Coronary artery (tissue), 2 donors: ENCODE measurements around the gene NLGN2.

Experiments
- DNase-seq: peaks from one replicate; pipeline ENCODE4 v3.0.0-alpha.2; 2017; ENCODE audit warnings: low spot score
- H3K27ac ChIP-seq, 2 donors: fragments of 200-600 bp; sonication (generic); one replicate each; pipeline ENCODE4 v1.5.1; 2016 to 2019
- H3K4me3 ChIP-seq: fragments of 200-600 bp; sonication (generic); 2 replicates; pipeline ENCODE4 v1.5.1; 2016; ENCODE audit warnings: mild to moderate bottlenecking, moderate library complexity
- CTCF ChIP-seq: fragments of 200-600 bp; sonication (generic); IDR thresholded peaks from one replicate; pipeline ENCODE4 v1.5.1; 2019; ENCODE audit warnings: antibody characterized with exemption

NLGN2 gene

GRCh38 chr17:7383742-7384488, 23.7 kb upstream of the NLGN2 start:
- Histone ChIP-seq H3K27ac (peak overlapping the region in 1 of 2 donors; percentile 61), H3K4me3 (peak overlapping the region; percentile 77)
- TF ChIP-seq CTCF: no peak
- DNase-seq: no peak

- peak overlapping the region; percentile 77 for H3K4me3 ChIP-seq
- H3K27ac ChIP-seq: peak overlapping the region in 1 of 2 donors; percentile 61
- no peak for DNase-seq
- no peak for TF ChIP-seq CTCF
Observed at GRCh38 chr17:7384489-7385081, 23.1 kb upstream of the NLGN2 start.

- H3K27ac ChIP-seq: no peak overlapping the region
- no peak overlapping the region for H3K4me3 ChIP-seq
- no peak for DNase-seq
- no peak for TF ChIP-seq CTCF
Observed at GRCh38 chr17:7388856-7389255, 18.8 kb upstream of the NLGN2 start.

GRCh38 chr17:7389924-7390910, 17.4 kb upstream of the NLGN2 start:
- no peak for DNase-seq
- no peak for TF ChIP-seq CTCF
- Histone ChIP-seq H3K27ac (no peak overlapping the region), H3K4me3 (no peak overlapping the region)

GRCh38 chr17:7391307-7391706, 16.3 kb upstream of the NLGN2 start:
- H3K27ac ChIP-seq: no peak overlapping the region
- H3K4me3 ChIP-seq: no peak overlapping the region
- TF ChIP-seq CTCF: no peak
- DNase-seq: no peak

GRCh38 chr17:7392696-7393612, 14.7 kb upstream of the NLGN2 start:
- H3K27ac ChIP-seq: peak overlapping the region; percentile 89 to 96
- no peak for TF ChIP-seq CTCF
- H3K4me3 ChIP-seq: peak overlapping the region; percentile 93
- DNase-seq: no peak
